OCI-LY1 (cell line): ENCODE data around the gene ACAD11.

Source experiments
- H2AFZ ChIP-seq: fragments of 200-600 bp; sonication (generic), shearing (Covaris generic); 2 replicates; pipeline ENCODE4 v1.6.0; 2014; ENCODE audit warnings: antibody characterized with exemption, mild to moderate bottlenecking, low read length
- H3F3A ChIP-seq: fragments of 200-600 bp; sonication (generic), shearing (Covaris generic); 2 replicates; pipeline ENCODE4 v1.6.0; 2014; ENCODE audit warnings: mild to moderate bottlenecking, antibody characterized with exemption, low read length, moderate library complexity; ENCODE audit not compliant: insufficient read depth
- H3K27ac ChIP-seq: fragments of 200-600 bp; sonication (generic); 2 replicates; pipeline ENCODE4 v1.5.1; 2014; ENCODE audit warnings: low read length, mixed run types, mild to moderate bottlenecking, low read depth; ENCODE audit not compliant: poor library complexity, severe bottlenecking
- H3K27me3 ChIP-seq: fragments of 200-600 bp; sonication (generic); 2 replicates; pipeline ENCODE4 v1.6.0; 2014; ENCODE audit warnings: antibody characterized with exemption, mild to moderate bottlenecking, low read length, moderate library complexity; ENCODE audit not compliant: insufficient read depth
- H3K36me3 ChIP-seq: fragments of 200-600 bp; sonication (generic); 2 replicates; pipeline ENCODE4 v1.6.1; 2014; ENCODE audit warnings: mild to moderate bottlenecking, antibody characterized with exemption, low read length, moderate library complexity, mixed read lengths; ENCODE audit not compliant: insufficient read depth
- H3K4me1 ChIP-seq: fragments of 200-600 bp; sonication (generic); 2 replicates; pipeline ENCODE4 v1.5.1; 2014; ENCODE audit warnings: mild to moderate bottlenecking, low read length, moderate library complexity; ENCODE audit not compliant: insufficient read depth, severe bottlenecking
- H3K4me2 ChIP-seq: fragments of 200-600 bp; sonication (generic), shearing (Covaris generic); 2 replicates; pipeline ENCODE4 v1.6.1; 2014; ENCODE audit warnings: low read length
- H3K4me3 ChIP-seq: fragments of 200-600 bp; sonication (generic); 2 replicates; pipeline ENCODE4 v1.5.1; 2014; ENCODE audit warnings: low read length, low read depth, mild to moderate bottlenecking, mixed read lengths; ENCODE audit not compliant: poor library complexity, severe bottlenecking
- H3K79me2 ChIP-seq: fragments of 200-600 bp; shearing (Covaris generic); 2 replicates; pipeline ENCODE4 v1.6.1; 2016; ENCODE audit warnings: mixed run types, low read length, mixed read lengths; ENCODE audit not compliant: insufficient read depth
- H3K9ac ChIP-seq: fragments of 200-600 bp; sonication (generic), shearing (Covaris generic); 2 replicates; pipeline ENCODE4 v1.6.1; 2014; ENCODE audit warnings: mild to moderate bottlenecking, low read length, mixed read lengths
- H3K9me2 ChIP-seq: fragments of 200-600 bp; sonication (generic), shearing (Covaris generic); 2 replicates; pipeline ENCODE4 v1.6.1; 2014; ENCODE audit warnings: low read depth, mild to moderate bottlenecking, low read length, mixed read lengths
- H3K9me3 ChIP-seq: fragments of 200-600 bp; shearing (Covaris generic); 2 replicates; pipeline ENCODE4 v1.6.1; 2014; ENCODE audit warnings: low read length, mixed read lengths
- H4K20me1 ChIP-seq: fragments of 200-600 bp; sonication (generic), shearing (Covaris generic); 2 replicates; pipeline ENCODE4 v1.6.0; 2016; ENCODE audit warnings: mild to moderate bottlenecking, low read length; ENCODE audit not compliant: insufficient read depth
- EZH2 ChIP-seq: fragments of 200-600 bp; sonication (generic), shearing (Covaris generic); IDR thresholded peaks from 2 replicates; pipeline ENCODE4 v1.8.0; 2017; ENCODE audit warnings: borderline replicate concordance, mixed run types, mild to moderate bottlenecking, antibody characterized with exemption, low read length, moderate library complexity, mixed read lengths
- TF ChIP-seq, protein P1 (sequence below): fragments of 200-600 bp; sonication (generic), shearing (Covaris generic); IDR thresholded peaks from 2 replicates; pipeline ENCODE4 v1.5.1; 2017; ENCODE audit warnings: mild to moderate bottlenecking, antibody characterized with exemption, low read length, moderate library complexity, mixed read lengths

The ACAD11 gene

GRCh38 chr3:132539681-132540080, 119.9 kb downstream of the ACAD11 start:
- Histone ChIP-seq H3K36me3 (peaks cover 28% of the 10 kb centered on the region; the same call in 1 of the 2 replicates), H3K27me3 (no peaks in the 10 kb centered on the region), H3K27ac (no peak overlapping the region)

GRCh38 chr3:132538072-132538471, 121.5 kb downstream of the ACAD11 start:
- Histone ChIP-seq H3K27ac (no peak overlapping the region), H3K4me3 (no peak overlapping the region), H3K9ac (no peak overlapping the region), H3K79me2 (no peaks in the 10 kb centered on the region), H3K36me3 (peaks cover 37% of the 10 kb centered on the region; the same call in 1 of the 2 replicates), H3K9me2 (no peaks in the 10 kb centered on the region), H3K4me2 (no peak overlapping the region), H3K27me3 (no peaks in the 10 kb centered on the region), H3F3A (no peaks in the 10 kb centered on the region), H3K4me1 (no peaks in the 10 kb centered on the region), H2AFZ (no peak overlapping the region), H3K9me3 (no peaks in the 10 kb centered on the region), H4K20me1 (no peaks in the 10 kb centered on the region)
- TF ChIP-seq, protein P1, sequence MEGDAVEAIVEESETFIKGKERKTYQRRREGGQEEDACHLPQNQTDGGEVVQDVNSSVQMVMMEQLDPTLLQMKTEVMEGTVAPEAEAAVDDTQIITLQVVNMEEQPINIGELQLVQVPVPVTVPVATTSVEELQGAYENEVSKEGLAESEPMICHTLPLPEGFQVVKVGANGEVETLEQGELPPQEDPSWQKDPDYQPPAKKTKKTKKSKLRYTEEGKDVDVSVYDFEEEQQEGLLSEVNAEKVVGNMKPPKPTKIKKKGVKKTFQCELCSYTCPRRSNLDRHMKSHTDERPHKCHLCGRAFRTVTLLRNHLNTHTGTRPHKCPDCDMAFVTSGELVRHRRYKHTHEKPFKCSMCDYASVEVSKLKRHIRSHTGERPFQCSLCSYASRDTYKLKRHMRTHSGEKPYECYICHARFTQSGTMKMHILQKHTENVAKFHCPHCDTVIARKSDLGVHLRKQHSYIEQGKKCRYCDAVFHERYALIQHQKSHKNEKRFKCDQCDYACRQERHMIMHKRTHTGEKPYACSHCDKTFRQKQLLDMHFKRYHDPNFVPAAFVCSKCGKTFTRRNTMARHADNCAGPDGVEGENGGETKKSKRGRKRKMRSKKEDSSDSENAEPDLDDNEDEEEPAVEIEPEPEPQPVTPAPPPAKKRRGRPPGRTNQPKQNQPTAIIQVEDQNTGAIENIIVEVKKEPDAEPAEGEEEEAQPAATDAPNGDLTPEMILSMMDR: no peak
- TF ChIP-seq EZH2: no peak

More at GRCh38 chr3:132539681-132540080, 119.9 kb downstream of the ACAD11 start:
- Histone ChIP-seq H3K9me3 (no peaks in the 10 kb centered on the region), H4K20me1 (no peaks in the 10 kb centered on the region), H2AFZ (no peak overlapping the region), H3K4me1 (no peaks in the 10 kb centered on the region), H3K4me2 (no peak overlapping the region), H3F3A (no peaks in the 10 kb centered on the region), H3K79me2 (no peaks in the 10 kb centered on the region), H3K4me3 (no peak overlapping the region), H3K9me2 (no peaks in the 10 kb centered on the region), H3K9ac (no peak overlapping the region)
- TF ChIP-seq, protein P1: no peak
- TF ChIP-seq EZH2: no peak

DNA sequence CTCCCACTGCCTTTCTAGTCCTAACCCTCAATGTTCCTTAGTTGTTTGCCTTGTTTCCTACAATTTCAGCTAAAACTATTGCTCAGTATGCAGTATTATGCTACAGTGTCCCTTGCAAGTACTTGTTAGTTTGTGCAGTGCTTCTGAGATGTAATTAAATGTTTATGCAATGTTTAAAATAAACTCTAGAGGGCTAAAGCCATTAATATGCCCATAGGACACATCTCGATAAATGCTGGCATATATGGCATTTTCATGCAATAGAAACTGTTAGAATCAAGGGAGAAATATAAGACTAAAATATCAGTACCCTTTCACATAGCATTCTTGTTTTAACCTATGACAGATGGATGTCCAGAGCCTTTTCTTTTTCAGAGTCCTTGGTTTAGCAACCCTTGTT, 122.3 kb downstream of the ACAD11 start:
- H3K9ac ChIP-seq: no peak overlapping the region
- H3K9me3 ChIP-seq: no peaks in the 10 kb centered on the region
- no peaks in the 10 kb centered on the region for H3F3A ChIP-seq
- no peak overlapping the region for H3K4me3 ChIP-seq
- no peaks in the 10 kb centered on the region for H4K20me1 ChIP-seq
- peaks cover 37% of the 10 kb centered on the region; the same call in 1 of the 2 replicates for H3K36me3 ChIP-seq
- H2AFZ ChIP-seq: no peak overlapping the region
- no peak overlapping the region for H3K4me2 ChIP-seq
- H3K4me1 ChIP-seq: no peaks in the 10 kb centered on the region
- no peaks in the 10 kb centered on the region for H3K79me2 ChIP-seq
- no peaks in the 10 kb centered on the region for H3K27me3 ChIP-seq
- no peaks in the 10 kb centered on the region for H3K9me2 ChIP-seq
- no peak for TF ChIP-seq EZH2
- no peak overlapping the region for H3K27ac ChIP-seq

- H3K4me2 ChIP-seq: no peak overlapping the region
- H3K36me3 ChIP-seq: peaks cover 37% of the 10 kb centered on the region; the same call in 1 of the 2 replicates
- H3K79me2 ChIP-seq: no peaks in the 10 kb centered on the region
- no peaks in the 10 kb centered on the region for H3F3A ChIP-seq
- H3K4me1 ChIP-seq: no peaks in the 10 kb centered on the region
- no peak overlapping the region for H2AFZ ChIP-seq
- no peak overlapping the region for H3K27ac ChIP-seq
- no peak overlapping the region for H3K4me3 ChIP-seq
- H3K9me2 ChIP-seq: no peaks in the 10 kb centered on the region
- H3K9ac ChIP-seq: no peak overlapping the region
- no peaks in the 10 kb centered on the region for H4K20me1 ChIP-seq
- TF ChIP-seq EZH2: no peak
- TF ChIP-seq, protein P1: no peak
- no peaks in the 10 kb centered on the region for H3K9me3 ChIP-seq
- H3K27me3 ChIP-seq: no peaks in the 10 kb centered on the region
These were observed 123.0 kb downstream of the ACAD11 start for GRCh38 chr3:132536442-132537153.
